AG09309 (cell line): ENCODE results near the gene TRMT2A.
A peak's percentile ranks its signal among the peaks of the same experiment; 100 is the strongest.

Source experiments
- DNase-seq: peaks from one replicate; pipeline ENCODE4 v3.0.0-alpha.2; 2010; ENCODE audit warnings: low read depth
- H3K4me3 ChIP-seq: 2 replicates; pipeline ENCODE4 v1.5.1; 2011; ENCODE audit warnings: mild to moderate bottlenecking, low read depth, low read length, moderate library complexity; ENCODE audit not compliant: control insufficient read depth
- CTCF ChIP-seq: IDR thresholded peaks from 2 replicates; pipeline ENCODE4 v1.5.1; 2011; ENCODE audit warnings: mild to moderate bottlenecking, low read depth, low read length, inconsistent platforms; ENCODE audit not compliant: insufficient read depth, control insufficient read depth; ENCODE audit errors: missing control alignments

TRMT2A gene

GRCh38 chr22:20155330-20156041 lies 38.5 kb upstream of the TRMT2A start:
- TF ChIP-seq CTCF = no peak
- no peak for DNase-seq
- H3K4me3 ChIP-seq = peak overlapping the region; percentile 23

GRCh38 chr22:20154602-20155187 lies 37.7 kb upstream of the TRMT2A start:
- peak overlapping the region; percentile 23 for H3K4me3 ChIP-seq
- no peak for DNase-seq
- TF ChIP-seq CTCF = no peak

DNA sequence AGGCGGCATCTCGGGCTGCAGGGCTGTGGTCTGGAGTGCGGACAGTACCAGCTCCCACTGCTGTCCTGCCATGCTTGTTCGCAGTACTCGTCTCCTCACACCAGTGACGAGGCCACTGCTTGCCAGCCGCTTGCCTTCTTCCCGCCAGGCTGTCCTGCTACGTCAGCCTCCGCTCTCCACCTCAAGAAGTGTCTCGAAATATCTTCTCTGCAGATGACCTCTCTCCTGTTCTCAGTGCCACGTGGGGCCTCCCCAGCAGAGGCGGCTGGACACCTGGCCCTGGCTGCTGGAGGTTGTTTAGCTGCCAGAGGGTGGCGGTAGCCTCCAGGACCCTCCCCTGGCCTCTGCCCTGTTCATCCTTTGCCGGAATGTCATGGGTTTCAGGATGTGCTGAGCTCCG lies 36.9 kb upstream of the TRMT2A start:
- no peak overlapping the region for H3K4me3 ChIP-seq
- DNase-seq = no peak
- no peak for TF ChIP-seq CTCF

DNA sequence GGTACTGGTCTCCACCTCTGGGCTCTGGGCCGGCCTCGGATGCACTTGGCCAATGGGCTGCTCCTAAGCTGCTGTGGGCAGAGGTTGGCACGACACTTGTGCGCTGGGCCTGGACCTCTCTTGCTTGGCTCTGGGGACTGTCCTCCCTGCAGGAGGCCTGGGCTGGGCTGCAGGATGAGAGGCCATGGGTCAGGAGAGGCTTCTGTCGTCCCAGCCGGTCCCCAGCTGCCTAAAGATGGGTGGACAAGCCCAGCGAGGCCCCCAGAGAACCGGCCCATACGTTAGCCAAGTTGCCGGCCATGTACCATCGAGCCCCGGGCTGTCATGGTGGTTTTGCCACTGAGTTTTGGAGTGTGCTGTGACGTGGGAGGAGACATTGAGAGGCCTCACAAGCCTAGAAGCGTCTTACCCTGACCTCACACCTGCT lies 35.5 kb upstream of the TRMT2A start:
- no peak for TF ChIP-seq CTCF
- DNase-seq = no peak
- H3K4me3 ChIP-seq = no peak overlapping the region

DNA sequence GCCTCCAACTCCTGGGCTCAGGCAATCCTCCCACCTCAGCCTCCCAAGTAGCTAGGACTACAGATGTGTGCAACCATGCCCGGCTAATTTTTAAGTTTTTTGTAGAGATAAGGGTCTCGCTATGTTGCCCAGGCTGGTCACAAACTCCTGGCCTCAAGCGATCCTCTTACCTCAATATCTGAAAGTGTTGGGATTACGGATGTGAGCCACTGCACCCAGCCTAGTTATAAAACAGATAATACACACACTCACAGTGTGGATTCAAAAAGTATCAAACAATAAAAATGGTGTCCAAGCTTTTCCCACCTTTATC lies 34.2 kb upstream of the TRMT2A start:
- no peak for TF ChIP-seq CTCF

GRCh38 chr22:20150381-20151275 lies 33.6 kb upstream of the TRMT2A start, which contains the start of gene CCDC188:
CCDC188 (minus strand) TSS chr22:20151055; CDS start chr22:20150986, 69 bp downstream.
- TF ChIP-seq CTCF = no peak
- DNase-seq = no peak
- no peak within 1 kb of the TSS for H3K4me3 ChIP-seq

More for the DNA sequence above, 34.2 kb upstream of the TRMT2A start:
- no peak for DNase-seq
- H3K4me3 ChIP-seq = no peak overlapping the region
